HG03460 (cell line): ENCODE data around the gene SNF8.

Source experiments
- ATAC-seq: cut with Tn5 transposase; IDR thresholded peaks from one replicate; pipeline ENCODE4 v1.9.1; 2021; ENCODE audit not compliant: unreplicated experiment

Gene SNF8

DNA sequence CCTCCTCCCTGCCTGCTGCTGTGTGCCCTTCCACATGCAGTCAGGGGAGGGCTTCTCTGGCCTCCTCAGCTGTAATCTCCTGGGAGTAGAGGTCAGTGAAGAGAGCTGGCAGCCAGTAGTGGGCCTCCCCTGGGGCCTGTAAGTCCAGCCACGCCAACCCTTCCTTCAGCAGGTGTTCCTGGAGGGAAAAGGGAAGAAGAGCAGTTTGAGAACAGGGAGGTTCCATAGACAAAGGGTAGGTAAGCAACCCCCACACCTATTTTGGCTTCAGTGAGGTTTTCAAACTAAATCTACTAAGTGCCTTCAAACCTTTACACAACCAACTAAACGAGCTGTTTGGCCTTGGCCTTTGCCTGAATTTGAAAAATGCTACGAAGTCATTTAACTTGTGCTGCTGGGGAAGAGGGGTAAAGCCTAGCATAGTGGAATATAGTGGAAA is 14.2 kb downstream of the SNF8 start:
- no peak for ATAC-seq

DNA sequence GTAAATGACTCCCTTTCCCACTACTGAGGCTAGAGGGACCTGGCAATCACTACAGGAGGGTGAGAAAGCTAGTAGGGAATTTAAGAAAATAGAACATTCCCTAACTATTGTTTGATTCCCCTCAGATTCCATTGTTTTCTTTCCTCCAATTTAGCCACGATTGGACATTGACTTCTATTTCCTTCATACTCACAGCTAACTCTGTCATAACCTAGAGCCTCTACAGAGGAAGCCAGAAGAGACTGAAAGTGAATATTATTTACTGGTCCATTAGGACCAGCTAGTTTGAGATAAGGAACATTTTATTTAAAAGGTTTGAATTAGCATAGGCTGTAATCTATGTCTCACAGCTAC is 14.9 kb downstream of the SNF8 start:
- ATAC-seq = no peak

DNA sequence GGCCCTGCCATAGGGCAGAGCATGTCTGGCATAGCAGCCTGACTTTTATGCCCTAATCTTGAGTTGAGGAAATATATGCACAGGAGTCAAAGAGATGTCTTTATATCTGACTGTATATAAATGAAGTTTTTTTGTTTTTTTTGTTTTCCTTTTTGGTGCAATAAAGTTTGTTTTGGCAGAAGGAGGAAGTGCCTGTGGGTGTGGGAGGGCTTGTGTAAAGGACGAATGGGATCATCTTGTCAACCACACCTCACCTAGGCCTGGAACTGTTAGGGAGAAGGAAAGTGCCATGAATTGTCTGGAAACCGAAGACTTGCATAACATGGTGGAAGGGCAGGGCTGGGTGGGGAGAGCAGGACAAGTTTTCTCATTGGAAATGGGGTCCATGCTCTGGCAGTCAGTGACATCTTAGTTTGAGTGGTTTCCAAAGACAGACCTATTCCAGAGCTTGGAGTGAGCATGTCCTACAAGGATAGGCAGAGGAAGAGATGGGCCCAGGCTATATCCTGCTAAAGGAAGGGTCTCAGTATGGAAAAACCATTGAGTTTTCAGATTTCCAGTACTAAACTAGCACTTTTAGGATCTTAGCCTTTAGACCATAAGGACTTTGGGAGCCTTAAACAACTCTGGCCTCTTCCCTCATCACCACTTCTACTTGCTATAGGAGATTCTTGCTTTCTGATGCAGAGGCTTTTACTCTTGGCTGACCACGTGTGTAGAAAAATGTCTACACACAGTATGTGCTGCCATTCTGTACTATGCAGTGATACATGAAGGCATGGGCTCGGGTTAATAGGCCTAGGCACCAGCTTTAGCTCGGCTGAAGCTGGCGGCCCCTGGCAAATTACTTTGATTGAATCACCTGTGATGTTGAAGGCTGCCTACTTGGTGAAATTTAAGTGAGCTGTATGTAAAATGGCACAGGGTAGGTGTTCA is 15.5 kb downstream of the SNF8 start:
- no peak for ATAC-seq

DNA sequence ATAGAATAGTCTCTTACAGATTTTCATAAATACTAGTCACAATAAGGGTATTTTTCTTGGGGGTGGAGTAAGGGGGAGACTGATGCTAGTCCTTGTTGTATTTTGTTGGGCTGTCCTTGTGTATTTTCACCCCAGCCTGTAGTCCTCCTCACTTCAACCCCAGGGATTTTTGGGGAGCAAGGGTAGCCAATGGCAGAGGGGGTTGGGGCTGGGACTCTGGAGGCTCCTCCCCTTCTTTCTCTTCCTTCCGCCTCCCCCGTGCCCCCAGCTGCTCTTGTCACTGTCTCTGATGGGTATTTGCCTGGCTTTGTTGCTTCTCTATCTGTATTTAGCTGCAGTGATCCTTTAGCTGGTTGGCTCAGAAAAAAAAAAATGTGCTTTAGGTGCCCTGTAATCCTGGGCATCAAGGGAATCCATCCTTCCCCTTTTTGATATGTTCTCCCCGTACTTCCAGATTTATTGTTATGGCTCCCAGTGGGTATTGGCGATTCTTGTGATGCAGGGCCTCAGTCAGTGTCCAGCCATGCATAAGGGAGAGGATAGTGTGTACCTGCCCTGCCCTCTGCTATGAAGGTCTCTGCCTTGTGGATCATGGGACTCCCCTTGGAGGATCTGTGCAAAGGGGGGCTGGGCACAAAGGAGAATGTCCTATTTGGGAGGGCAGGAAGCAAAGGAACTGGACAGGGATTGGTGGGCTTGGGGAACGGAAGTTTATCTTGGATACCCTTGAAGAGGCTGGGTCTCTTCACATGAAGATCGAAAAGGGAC is 16.5 kb downstream of the SNF8 start:
- ATAC-seq = no peak

DNA sequence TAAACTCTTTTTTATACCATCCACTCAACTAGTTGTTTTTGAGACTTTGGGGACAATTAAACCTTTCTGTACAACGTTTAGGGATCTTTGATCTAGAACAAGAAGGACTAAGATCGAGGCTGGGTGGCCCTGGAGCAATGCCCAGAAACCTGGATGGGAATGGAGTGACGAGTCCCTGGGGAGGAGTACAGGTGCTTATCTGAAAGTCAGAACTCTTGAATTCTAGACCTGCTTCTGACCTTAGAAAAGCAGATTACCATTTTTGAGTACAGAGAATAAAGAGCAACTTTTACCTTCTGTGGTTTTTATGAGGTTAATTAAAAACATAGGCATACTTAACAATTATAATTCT is 18.7 kb downstream of the SNF8 start:
- no peak for ATAC-seq

DNA sequence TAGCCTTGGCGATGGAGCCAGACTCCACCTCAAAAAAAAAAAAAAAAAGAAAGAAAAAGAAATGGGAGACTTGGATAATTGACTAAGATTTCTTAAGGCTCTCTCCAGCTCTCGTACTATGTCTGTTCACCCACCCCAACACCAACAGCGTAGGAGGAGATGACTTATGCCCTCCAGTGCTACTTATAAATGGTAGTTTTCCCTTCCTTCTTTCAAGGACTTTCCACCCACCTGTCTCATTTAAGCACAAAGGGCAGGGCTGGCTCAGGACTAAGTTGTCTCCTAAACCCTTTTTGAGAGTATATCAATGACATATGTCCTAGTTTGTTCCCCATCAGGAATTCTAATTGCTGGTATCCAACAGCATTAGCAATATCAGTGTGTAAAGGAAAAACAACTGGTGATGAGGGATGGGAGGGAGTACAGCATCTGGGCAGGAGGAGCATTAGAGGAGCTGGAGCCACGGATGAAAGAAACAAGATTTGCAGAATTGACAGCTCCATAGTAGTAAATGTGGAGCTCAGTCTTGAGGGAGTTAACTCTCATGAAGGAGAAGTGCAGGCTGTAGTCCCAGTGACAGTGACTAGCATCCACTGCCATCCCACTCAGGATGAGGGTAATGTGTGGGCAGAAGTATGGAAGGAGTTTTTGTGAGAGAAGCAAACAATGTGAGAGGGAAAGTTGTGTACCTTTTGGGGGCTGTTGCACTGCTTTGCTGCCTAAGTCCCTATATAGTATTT is 19.2 kb downstream of the SNF8 start:
- ATAC-seq = no peak

DNA sequence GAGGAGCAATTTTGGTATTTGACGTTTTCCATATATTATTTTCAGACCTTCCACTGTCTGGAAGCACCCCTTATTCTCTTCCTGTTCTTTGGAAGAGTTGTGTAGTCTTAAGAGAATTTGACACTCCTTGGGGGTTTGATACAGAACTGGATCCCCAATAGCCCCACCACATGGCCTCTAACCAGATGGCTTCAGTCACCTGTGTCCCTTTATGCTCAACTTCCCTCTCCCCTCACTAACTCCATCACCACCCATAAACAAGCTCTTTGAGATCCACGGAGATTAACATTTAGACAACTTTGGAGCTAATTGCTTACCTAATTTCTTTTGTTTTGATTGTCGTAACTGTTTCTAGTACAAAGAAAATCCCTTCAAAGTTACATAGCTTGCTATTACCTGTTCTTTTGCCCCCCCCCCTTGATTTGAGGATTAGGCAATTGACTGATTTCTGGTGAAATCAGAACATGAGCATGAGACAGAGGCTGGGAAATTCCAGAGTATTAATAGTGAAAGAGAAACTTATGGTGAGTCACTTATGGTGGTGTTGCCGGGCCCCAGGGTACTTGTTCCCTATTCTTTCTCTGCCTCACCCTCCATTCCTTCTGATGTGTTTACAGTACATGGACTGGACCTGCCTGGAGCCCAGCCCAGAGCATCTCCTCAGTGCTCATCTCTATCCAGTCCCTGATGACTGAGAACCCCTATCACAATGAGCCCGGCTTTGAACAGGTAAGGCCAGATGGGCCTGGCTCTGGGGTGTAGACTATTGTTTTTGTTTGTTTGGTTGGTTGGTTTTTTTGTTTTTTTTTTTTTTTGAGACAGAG is 29.0 kb downstream of the SNF8 start:
- ATAC-seq = peak; percentile 83

DNA sequence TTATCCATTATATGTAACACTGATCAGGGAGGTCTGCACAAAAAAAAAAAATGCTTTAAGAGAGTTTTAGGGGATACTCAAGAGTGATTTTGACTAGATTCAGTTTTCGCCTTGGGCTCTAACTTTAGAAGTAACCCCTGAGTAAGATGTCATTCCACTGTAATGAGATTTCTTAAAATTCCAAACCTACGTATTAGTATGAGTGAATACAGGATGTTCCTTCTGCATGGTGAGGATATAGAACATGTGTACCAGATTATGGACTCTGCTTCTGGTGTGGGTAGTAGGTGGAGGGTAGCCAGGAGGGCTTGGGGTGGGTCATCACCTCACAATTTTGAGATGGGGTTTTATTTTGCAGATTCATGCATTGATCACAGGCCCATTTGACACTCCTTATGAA is 32.2 kb downstream of the SNF8 start:
- ATAC-seq = no peak

DNA sequence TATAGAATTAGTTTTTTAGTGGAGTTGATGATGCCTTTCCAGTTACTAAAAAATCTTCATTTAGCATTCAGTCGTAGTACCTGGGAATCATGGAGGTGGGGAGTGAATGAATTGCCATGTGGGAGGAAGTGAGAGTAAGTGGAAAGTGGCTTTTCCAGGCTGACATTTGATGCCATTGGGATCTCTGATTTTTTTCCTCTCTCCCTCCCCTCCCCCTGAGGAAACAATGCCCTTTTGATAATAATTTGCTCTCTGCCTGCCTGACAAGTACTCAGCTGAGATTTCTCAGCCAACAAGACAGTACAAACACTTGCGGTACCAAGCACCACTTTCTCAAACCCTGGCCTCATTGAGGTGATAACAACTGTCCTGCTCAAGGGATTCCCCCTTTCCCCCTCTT is 34.3 kb downstream of the SNF8 start:
- ATAC-seq = no peak

DNA sequence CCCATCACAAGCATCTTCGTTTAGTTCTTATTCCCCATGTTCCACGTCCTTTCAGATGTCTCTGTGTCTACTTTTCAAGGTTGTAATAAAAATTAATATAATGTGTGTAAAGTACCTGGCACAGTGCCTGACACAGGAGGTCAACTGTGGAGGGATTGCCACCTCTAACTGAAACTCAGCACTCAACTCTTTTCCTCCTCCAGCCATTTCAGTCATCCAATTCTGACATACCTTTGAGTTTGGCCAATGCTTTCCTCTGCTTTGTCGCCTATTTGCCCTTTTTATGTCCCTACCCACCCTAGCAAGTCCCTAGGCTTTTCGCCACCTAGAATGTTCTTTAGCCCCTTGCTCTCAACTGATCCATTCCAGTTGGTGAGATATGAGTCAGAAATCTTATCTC is 34.9 kb downstream of the SNF8 start:
- ATAC-seq = no peak

DNA sequence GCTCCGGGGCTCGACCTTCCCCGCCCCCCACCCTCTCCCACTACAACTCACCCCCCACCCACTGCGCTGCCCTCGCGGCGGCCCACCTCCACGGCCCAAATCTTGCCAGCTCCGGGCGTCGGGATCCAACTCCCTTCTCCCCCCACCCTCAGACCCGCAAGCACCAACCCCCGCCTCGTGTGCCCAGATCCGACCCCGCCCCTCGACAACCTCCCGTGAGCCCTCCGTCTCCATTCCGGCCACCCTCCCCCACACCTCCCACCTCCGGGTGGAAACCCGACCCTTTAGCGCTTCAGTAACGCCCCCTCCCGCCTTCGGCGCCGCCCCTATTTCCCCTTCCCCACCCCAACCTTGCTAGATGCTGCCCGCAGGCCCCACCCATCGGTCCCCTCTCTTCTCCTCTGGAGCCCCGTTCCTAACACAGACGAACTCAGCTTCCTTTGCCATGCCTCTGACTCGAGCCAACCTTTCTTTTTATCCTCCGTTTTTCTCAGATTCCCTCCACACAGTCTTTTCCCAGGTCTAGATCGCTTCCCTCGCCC is 35.7 kb downstream of the SNF8 start:
- ATAC-seq = peak; percentile 26

DNA sequence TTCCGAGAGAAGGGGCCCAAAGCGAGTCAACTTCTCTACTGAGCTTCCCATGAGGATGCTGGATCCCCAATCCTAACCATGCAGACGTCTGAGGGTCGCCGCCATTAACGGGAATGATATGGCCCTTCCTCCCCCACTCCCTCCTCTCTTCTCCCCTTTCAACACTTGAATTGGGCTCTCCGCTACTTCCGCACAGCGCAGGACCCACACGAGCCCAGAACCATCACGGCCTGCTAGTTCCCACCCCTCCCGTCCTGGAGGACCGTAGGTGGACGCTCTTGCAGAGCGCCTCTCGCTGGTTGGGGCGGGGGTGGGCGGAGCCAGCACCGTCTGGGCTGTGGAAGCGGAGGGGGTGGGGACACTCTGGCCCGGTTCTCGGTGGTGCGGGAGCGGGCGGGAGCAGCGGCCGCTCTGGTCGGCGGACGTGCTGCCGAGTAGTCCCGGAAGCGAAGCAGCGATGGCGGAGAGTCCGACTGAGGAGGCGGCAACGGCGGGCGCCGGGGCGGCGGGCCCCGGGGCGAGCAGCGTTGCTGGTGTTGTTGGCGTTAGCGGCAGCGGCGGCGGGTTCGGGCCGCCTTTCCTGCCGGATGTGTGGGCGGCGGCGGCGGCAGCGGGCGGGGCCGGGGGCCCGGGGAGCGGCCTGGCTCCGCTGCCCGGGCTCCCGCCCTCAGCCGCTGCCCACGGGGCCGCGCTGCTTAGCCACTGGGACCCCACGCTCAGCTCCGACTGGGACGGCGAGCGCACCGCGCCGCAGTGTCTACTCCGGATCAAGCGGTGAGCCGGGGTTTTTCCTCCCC is 36.4 kb downstream of the SNF8 start, which contains the start of gene UBE2Z:
Gene UBE2Z (plus strand): TSS at position 361 of the 797 bp plus-strand sequence. CDS start 97 bp downstream, at position 458.
- peak; percentile 75 for ATAC-seq

DNA sequence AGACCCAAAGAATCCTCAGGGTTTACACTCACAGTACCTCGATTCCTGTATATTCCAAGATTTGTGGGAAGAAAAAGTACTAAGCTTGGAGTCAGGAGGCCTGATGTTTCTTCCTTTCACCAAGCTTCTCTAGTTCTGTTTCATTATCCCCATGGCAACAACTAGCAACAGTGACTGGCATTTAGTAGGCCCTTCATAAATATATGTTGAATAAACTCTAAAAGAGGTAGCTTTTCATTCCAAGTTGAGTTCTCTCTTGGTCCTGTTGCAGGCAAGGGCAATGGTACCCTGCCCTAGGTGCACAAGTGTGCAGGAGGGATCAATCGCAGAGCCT is 37.0 kb downstream of the SNF8 start:
- no peak for ATAC-seq

DNA sequence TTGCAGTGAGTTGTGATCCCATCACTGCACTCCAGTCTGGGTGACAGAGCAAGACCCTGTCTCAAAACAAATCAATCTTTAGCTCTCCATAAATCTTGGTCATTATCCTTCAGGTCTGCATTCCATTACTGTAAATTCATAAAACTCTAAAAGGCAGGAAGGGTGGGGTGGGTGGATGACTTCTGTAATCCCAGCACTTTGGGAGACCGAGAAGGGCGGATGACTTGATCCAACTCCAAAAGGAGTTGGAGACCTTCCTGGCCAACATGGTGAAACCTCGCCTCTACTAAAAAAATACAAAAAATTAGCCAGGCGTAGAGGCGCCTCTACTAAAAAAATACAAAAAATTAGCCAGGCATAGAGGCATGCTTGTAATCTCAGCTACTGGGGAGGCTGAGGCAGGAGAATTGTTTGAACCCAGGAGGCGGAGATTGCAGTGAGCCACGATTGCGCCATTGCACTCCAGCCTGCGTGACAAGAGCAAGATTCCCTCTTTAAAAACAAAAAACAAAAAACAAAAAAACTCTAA is 38.6 kb downstream of the SNF8 start:
- no peak for ATAC-seq

DNA sequence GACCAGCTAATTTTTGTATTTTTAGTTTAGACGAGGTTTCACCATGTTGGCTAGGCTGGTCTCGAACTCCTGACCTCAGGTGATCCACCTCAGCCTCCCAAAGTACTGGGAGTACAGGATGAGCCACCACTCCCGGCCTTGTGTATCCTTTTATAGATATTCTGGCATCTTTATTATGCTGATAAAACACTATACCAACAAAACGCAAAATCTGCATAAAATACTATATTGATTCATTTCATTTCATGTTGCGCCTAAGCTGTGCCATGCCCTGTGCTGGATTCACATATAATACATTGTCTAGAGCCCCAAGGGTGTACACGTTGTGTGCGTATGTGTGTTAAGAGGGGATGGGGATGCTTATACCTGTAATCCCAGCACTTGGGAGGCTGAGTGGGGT is 40.2 kb downstream of the SNF8 start:
- no peak for ATAC-seq

DNA sequence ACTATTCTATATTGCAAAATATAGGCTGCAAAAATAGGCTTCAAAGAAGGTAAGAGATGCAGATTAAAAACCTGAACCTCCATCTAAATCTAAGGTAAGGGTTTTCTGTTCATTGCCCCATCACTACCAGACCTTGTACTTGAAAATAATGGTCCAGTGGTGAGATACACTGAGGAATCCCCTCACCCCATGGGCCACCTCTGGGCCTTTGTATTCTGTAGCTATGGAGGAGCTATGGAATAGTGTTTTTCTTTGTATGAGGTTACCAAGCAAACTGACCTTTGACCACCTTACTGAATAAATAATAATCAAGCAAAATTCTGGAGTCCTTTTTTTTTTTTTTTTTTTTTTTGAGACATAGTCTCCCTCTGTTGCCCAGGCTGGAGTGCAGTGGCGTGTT is 41.2 kb downstream of the SNF8 start:
- ATAC-seq = no peak

DNA sequence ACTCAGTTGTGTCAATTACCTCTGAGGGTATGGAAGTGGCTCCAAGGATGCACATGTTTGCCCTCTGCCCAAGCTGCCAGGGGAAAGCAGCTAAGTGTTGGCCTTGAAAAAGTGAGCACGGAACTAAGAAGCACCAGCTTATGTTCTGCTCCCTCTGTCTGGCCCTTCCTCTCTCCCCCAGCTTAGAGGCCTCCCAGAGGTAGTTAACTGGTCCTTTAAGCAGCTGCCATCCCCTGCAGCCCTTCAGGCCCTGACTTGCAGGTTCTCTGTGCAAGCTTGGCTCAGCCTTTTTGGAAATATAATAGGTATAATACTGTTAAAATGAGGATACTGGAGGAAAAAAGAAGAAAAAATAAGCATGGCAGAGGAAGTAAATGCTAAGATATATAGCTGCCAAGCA is 43.4 kb downstream of the SNF8 start:
- no peak for ATAC-seq

DNA sequence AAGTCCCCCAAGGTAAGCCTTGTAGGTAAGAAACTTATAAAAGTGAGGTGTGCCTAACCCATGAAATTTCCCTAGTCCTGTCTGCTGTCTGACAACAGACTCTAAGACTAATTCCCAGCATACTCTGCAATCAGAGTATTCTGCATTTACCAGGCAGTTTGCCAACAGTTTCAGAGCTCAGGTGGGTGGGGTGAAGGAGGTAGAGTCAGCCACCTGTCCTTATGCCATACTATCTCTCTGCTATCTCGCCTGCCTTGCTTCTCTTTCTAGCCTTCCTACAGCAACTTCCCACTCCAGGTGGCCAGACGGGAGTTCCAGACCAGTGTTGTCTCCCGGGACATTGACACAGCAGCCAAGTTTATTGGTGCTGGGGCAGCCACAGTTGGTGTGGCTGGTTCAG is 49.8 kb downstream of the SNF8 start:
- no peak for ATAC-seq
